Stimulated activated CD8-positive, alpha-beta memory T cell treated with anti-CD3 and anti-CD28 coated beads, Interleukin-2, amount 100 ng/mL, for 1 hour (primary cell): ENCODE measurements around the gene SEL1L3.
"Not testable (repeated sequence)": the region's sequence is repeated elsewhere in the genome, so short reads cannot be mapped to it uniquely, and the experiment has no call there.

Experiments
- DNase-seq, 2 donors: peaks; one replicate each; pipeline ENCODE4 v3.0.0-alpha.2; 2020; ENCODE audit warnings: low read depth in 2 of 2

The SEL1L3 gene

DNA sequence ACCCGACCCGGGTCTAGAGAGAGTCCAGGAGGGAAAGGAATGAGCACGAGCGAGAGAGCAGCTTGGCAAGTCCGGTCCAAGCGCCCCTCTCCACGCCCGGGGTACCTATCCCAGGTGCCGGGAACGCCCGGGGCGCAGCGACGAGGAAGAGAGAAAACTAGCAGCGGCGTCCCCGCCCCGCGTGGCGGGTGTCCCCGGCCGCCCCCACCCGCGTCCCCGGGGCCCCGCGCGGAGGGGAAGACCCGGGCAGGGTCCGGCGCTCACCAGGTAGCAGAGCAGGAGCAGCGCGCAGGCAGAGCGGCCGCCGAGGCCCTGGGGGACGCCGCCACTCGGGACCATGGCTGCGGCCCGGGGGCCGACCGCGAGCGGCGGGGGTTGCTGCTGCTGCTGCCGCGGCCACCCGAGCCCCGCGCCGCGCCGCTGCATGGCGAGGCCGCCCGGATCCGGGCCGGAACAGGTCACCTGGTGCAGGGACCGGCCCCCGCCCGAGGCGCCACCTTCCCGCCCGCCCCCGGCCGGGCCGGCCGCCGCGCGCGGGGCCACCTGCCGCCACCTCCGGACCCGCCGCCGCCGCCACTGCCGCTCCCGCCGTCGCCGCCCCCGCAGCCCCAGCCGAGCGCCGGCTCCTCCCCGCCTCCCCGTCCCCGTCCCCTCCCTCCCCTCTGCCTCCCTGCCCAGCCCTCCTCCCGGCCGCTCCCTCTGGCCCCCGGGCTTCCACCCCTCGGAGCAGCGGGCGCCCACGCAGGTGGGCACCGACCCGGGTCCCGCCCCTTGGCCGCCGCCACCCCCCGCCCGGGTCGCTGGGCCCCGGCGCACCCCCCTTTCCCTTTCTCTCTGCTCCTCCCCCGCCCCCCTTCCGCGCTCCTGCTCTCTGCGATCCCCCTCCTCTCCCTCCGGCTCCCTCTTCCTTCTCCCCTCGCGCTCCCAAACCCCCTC lies at the start of gene SEL1L3:
Gene SEL1L3 (minus strand): TSS at position 578 of the 936 bp plus-strand sequence. CDS start 152 bp downstream, at position 426.
- peak in 1 of 2 donors; percentile 33 for DNase-seq

- no peak for DNase-seq
Observed at GRCh38 chr4:25911356-25911755, 48.6 kb upstream of the SEL1L3 start.

GRCh38 chr4:25908491-25908901 lies 45.7 kb upstream of the SEL1L3 start:
- no peak for DNase-seq

DNA sequence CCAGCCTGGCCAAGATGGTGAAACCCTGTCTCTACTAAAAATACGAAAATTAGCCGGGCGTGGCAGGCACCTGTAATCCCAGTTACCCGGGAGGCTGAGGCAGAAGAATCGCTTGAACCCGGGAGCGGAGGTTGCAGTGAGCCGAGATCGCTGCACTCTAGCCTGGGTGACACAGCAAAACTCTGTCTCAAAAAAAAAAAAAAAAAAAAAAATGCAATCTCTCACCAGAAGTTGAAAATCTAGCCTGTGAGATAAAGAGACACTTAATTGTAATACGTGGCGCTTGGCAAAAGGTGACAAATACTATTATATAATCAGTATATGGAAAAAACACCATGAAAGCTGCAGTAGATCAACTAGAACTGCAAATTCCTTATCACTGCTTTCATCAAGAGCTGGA lies 43.3 kb upstream of the SEL1L3 start:
- DNase-seq, result not testable (repeated sequence)

GRCh38 chr4:25905371-25905770 lies 42.6 kb upstream of the SEL1L3 start:
- DNase-seq, result no peak

GRCh38 chr4:25904748-25905082 lies 41.9 kb upstream of the SEL1L3 start:
- no peak for DNase-seq

DNA sequence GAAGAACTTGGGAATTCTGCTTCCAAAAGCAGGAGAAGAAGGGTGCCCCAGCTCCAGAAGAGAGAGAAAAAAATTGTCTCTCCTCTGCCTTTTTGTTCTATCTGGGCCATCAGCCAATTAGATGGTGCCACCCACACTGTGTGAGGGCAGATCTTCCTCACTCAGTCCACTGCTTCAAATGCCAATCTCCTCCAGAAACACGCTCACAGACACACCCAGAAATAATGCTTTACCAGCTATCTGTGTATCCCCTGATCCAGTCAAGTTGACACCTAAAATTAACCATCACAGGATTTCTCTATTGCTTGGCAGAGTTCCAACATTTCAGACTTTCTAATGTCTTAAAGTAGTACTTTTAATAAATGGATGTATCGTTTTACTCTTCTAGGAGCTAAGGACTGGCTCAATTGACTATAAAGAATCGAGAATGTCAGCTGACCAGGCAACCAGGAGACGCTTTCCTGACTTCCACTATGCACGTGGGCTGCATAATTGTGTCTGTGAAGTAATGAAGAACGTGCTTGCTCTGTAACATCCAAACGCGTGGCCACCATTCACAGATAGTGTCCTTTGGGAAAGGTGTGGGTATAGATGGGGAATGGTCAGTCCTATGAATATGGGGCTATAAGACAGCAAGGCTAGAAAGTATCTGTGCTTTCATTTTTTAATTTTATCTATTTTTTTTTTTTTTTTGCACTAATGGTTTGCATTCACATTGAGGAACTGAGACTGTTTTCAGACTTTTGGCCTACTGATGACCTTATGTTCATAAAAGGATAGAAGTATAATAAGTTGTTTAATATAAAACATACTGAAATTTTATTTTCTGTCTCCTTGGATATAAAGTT lies 41.3 kb upstream of the SEL1L3 start:
- DNase-seq, result no peak

DNA sequence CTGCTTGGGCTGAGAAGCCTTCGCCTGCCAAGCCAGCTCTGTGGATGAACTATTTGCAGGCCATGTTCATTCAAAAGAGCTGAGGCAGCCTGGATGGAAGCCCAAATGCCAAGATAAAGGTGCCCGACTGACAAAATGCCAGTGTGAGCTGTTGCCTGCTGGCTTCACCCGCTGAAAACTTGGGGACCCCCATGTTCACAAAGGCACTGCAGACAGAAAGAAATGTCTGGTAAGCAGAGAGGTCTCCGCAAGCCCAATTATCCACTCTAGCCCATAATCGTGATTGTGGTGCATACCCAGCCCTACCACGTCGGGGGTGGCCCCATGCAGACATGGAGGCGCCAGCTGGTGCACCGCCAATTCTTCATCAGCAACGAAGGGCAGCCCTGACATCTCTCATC lies 38.2 kb upstream of the SEL1L3 start:
- no peak for DNase-seq

- DNase-seq, result no peak
Observed at GRCh38 chr4:25900310-25900709, 37.5 kb upstream of the SEL1L3 start.

DNA sequence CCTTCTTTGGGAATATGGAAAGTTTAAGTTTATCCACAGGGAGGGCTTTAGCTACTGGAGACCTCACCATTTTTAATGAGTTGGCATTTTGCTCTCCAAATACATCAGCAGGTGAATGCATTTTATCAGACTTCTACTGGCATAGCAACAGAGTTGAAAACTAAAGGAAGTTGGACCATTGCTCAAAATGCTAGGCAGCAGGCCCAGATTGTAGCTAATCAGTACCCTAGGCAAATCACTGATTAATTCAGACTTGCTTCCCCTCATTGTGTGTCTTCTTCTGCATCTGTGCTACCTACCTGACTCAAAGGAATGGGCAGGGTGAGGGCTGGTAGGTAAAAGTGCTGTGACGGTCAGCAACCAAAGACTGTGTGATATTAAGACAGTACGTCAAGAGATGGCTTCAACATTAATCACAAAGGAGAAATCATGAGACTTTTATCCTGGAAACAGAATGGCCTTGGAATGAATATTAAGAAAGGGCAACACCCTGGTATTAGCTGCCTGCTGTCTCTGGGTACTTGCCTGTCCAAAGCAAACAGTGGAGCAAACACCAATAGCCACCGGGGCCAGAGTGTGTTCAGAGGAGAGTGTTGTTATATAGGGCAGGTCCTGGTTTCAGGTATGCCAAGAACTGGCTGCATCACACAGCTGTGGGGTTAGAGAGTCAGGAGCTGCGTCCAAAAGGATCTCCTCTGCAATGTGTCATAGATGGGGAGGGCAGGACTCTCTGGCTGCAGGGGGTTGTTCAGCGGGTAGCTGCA lies 34.2 kb upstream of the SEL1L3 start:
- DNase-seq, result no peak

GRCh38 chr4:25892796-25893195 lies 30.0 kb upstream of the SEL1L3 start:
- no peak for DNase-seq

DNA sequence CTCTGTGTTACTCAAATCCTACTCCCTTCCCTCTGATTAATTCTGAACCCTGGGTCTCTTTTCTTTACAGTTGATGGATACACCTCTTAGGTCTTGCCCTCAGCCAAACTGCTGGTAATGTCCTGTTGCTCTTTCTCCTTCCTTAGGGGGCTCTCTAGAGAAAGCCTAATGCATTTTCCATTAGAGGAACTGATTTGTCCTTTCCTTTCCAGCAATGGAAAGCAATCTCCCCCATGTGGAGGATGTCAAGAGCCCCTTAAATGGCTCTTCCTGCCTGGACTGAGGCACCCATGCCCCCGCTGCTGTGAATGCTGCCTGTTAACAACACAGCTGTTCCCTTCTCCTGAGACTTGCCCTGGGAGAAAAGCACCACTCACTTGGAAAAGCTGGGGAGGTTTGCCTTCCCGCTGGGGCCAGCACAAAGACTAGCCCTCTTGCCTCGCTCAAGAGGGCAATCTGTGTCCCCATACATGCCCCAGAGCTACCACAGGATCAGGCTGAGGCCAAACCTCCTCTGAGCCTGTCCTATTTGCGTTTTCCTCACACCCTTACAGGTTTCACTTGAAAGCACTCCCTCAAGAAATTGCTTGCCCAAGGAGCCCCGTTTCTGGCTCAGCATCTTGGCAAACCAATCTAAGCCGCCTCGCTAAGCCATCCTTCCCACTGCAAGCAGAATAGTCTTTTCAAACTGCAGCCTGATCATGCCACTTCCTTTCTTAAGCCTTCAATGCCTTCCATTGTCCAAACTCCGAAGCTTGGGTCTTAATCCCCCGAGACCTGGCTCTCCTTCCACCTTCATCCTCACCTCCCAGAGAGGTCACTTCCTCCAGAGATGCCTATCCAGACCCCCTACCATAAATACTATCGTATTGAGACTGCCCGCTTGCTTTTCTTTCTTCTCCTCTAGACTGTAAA lies 28.0 kb upstream of the SEL1L3 start:
- no peak for DNase-seq

DNA sequence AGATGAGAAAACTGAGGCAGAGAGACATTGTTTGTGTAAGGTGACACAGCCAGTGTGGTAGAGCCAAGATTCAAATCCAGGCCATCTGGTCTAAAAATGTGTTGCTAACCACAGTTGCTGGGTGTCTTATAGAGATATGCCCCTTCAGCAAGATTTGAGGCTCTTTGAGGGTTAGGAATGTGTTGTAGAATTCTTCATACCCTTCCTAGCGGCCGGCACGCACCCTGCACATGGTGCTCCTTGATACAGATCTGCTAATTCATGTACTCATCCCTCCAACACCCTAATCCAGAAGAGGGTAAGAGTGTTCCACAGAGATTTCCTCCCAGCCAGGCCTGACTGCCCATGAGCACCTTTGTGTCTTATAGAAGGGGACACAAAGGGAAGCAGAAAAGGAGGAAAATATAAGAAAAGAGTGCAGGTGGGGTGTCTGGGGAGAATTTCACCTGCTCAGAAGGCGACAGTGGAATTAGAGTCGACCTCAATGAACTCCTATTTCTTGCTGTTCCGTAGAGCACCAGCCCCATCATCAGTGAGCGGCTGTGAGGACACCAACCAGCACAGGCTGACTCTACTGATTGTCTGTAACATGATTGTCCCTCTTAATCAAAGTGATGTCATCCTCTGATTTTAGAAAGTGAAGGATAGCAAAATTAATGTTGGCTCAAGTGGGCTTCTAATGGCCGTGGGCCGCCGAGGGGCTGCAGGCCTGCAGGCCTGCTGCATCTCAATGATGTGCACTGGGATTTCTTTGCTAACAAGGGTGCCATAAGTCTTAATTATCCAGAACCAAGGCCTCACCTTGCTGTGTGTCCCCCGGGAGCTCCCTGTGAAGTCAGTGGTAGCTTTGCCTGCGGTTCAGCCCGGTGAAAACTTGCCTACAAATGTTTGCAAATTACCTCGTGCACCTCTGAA lies 27.1 kb upstream of the SEL1L3 start:
- DNase-seq, result no peak

GRCh38 chr4:25888781-25889180 lies 26.0 kb upstream of the SEL1L3 start:
- no peak for DNase-seq

DNA sequence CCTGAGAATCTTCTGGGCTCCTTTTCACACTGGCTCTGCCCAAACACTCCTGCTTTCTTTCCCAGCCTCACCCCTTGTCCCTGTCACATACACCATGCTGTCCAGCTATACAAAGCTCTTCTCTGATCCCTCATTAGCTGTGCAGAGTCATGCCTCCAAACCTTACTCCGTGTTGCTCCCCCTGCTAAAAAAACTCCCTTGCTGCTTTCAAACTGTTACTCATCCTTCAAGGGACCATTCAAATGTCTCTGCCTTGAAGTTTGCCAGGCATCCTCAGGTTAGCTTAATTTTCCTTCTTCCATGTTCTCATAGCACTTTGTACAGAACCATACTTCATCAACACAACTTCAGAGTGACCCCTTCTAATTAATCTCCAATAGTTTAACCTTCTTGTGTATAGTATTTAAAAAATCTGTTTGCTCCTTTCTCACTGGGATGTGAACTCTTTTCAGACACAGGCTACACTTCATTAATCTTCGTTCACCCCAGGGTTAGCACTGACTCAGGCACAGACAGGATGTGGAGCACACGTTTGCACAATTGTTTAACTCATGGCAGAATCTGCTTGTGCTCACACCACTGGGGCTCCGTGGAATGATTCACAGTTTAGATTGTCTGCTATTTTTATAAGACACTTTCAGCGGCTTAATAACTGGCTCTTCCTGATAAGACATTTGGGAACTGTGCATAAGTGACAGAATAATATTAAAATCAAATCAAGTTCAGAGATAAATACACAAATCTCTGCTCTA lies 21.4 kb upstream of the SEL1L3 start:
- DNase-seq, result no peak

- no peak for DNase-seq
Observed at GRCh38 chr4:25883565-25883964, 20.8 kb upstream of the SEL1L3 start.

DNA sequence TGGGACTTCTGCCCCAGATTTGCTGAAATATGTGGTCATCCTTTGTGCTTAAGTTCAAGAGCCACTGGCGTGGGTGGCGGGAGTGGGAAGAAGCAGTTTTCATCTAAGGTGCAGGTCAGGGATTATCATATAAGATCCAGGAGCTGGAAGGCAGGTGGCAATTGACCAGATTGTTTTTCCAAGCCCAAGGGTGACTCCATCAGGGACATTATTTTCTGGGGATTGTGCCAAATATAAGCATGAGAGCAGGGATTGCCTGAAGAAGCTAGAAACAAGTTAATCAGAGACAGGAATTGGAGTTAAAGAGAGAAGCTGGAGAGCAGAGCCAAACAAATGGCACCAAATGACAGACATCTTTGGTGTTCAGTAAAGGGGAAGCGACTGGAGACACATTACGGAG lies 19.4 kb upstream of the SEL1L3 start:
- DNase-seq, result no peak

GRCh38 chr4:25881193-25881592 lies 18.4 kb upstream of the SEL1L3 start:
- DNase-seq, result no peak

GRCh38 chr4:25879991-25880651 lies 17.3 kb upstream of the SEL1L3 start:
- DNase-seq, result no peak
